ENCODE results near the gene BAAT. TPM values are rescaled to one million over a fixed set of nuclear protein-coding genes. Genes with fewer than 3 reads are reported as not detected.

The BAAT gene
- total RNA-seq, 1 experiment from 2014 or later, result 0.17 TPM

DNA sequence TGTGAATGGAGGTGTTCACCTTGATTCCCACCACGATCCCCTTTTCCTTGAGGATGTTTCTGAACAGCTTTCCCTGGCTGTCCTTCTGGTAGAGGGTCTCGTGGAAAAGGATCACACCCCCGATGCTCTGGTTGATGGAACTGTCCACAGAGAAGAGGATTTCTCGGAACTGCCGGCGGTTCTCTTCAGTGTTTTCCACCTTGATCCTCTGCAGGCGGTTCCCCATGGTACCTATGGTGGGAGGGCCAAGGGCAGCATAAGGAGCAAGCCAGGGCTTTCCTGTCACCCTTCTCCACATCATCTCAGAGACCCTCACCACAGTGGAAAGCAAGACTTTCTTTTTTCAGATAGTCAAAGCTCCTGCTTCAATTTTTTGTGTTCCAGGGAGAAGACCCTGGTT is 44.9 kb upstream of the BAAT start:
- ATAC-seq (no peak), DNase-seq (ENCODE audit: low spot score) (no peak)
- Mint-ChIP-seq H3K27ac (no peak overlapping the region), H3K36me3 (no peaks in the 10 kb centered on the region), H3K4me1 (peaks cover 3% of the 10 kb centered on the region; the same call in 1 of the 2 replicates), H3K9me3 (no peaks in the 10 kb centered on the region), H3K27me3 (ENCODE audit: low read depth) (peaks cover 5% of the 10 kb centered on the region), H3K4me3 (no peak overlapping the region)
- ChIA-PET POLR2A (no interaction called here), CTCF (interaction anchor here (0.7 to 1.2 kb wide), 2 partner anchors 16 to 20 kb away, joined by 3 read pairs; no protein-coding TSS in a partner anchor)
- TF ChIP-seq MYBL2 (CRISPR knock-in tag; IDR thresholded peaks at IDR 0.05) (no peak), KAT7 (CRISPR knock-in tag; IDR thresholded peaks at IDR 0.05; ENCODE audit: borderline replicate concordance) (no peak), SMAD4 (CRISPR knock-in tag; IDR thresholded peaks at IDR 0.05) (no peak)
- TF ChIP-seq, protein P1, sequence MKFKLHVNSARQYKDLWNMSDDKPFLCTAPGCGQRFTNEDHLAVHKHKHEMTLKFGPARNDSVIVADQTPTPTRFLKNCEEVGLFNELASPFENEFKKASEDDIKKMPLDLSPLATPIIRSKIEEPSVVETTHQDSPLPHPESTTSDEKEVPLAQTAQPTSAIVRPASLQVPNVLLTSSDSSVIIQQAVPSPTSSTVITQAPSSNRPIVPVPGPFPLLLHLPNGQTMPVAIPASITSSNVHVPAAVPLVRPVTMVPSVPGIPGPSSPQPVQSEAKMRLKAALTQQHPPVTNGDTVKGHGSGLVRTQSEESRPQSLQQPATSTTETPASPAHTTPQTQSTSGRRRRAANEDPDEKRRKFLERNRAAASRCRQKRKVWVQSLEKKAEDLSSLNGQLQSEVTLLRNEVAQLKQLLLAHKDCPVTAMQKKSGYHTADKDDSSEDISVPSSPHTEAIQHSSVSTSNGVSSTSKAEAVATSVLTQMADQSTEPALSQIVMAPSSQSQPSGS (CRISPR knock-in tag; IDR thresholded peaks at IDR 0.05; ENCODE audit: borderline replicate concordance, low read depth), result no peak
- TF ChIP-seq, protein P2, sequence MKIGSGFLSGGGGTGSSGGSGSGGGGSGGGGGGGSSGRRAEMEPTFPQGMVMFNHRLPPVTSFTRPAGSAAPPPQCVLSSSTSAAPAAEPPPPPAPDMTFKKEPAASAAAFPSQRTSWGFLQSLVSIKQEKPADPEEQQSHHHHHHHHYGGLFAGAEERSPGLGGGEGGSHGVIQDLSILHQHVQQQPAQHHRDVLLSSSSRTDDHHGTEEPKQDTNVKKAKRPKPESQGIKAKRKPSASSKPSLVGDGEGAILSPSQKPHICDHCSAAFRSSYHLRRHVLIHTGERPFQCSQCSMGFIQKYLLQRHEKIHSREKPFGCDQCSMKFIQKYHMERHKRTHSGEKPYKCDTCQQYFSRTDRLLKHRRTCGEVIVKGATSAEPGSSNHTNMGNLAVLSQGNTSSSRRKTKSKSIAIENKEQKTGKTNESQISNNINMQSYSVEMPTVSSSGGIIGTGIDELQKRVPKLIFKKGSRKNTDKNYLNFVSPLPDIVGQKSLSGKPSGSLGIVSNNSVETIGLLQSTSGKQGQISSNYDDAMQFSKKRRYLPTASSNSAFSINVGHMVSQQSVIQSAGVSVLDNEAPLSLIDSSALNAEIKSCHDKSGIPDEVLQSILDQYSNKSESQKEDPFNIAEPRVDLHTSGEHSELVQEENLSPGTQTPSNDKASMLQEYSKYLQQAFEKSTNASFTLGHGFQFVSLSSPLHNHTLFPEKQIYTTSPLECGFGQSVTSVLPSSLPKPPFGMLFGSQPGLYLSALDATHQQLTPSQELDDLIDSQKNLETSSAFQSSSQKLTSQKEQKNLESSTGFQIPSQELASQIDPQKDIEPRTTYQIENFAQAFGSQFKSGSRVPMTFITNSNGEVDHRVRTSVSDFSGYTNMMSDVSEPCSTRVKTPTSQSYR (CRISPR knock-in tag; IDR thresholded peaks at IDR 0.05), result no peak
- TF ChIP-seq, protein P3, sequence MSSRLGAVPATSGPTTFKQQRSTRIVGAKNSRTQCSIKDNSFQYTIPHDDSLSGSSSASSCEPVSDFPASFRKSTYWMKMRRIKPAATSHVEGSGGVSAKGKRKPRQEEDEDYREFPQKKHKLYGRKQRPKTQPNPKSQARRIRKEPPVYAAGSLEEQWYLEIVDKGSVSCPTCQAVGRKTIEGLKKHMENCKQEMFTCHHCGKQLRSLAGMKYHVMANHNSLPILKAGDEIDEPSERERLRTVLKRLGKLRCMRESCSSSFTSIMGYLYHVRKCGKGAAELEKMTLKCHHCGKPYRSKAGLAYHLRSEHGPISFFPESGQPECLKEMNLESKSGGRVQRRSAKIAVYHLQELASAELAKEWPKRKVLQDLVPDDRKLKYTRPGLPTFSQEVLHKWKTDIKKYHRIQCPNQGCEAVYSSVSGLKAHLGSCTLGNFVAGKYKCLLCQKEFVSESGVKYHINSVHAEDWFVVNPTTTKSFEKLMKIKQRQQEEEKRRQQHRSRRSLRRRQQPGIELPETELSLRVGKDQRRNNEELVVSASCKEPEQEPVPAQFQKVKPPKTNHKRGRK (CRISPR knock-in tag; IDR thresholded peaks at IDR 0.05; ENCODE audit: borderline replicate concordance), result no peak

DNA sequence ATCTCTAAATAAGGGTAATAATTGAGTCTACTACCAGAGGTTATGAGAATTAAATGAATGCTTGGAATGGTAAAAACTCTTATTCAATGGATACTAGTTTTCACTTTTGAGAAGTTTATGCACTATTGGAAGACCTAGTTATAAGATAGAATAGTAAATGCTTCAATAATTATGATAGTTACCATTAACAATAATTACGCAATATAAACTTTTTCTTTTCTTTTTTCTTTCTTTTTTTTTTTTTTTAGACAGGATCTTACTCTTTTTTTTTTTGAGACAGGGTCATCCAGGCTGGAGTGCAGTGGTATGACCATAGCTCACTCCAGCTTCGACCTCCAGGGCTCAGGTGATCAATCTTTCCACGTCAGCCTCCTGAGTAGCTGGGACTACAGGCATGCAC is 44.1 kb upstream of the BAAT start:
- DNase-seq (ENCODE audit: low spot score) (no peak), ATAC-seq (no peak)
- ChIA-PET POLR2A (no interaction called here), CTCF (interaction anchor here (0.6 to 1.2 kb wide), 3 partner anchors 12 to 20 kb away, joined by 3 read pairs; no protein-coding TSS in a partner anchor)
- peaks cover 5% of the 10 kb centered on the region for H3K27me3 Mint-ChIP-seq (ENCODE audit: low read depth)
- no peak overlapping the region for H3K4me3 Mint-ChIP-seq
- no peaks in the 10 kb centered on the region for H3K36me3 Mint-ChIP-seq
- peaks cover 3% of the 10 kb centered on the region; the same call in 1 of the 2 replicates for H3K4me1 Mint-ChIP-seq
- no peak overlapping the region for H3K27ac Mint-ChIP-seq
- no peaks in the 10 kb centered on the region for H3K9me3 Mint-ChIP-seq
- TF ChIP-seq FOXP1 (CRISPR knock-in tag; IDR thresholded peaks at IDR 0.05; ENCODE audit: borderline replicate concordance), result no peak
- TF ChIP-seq EMX1 (CRISPR knock-in tag; IDR thresholded peaks at IDR 0.05), result no peak
- TF ChIP-seq GTF2I (CRISPR knock-in tag; conservative IDR thresholded peaks at IDR 0.05), result no peak
- TF ChIP-seq NR3C1 (CRISPR knock-in tag; conservative IDR thresholded peaks at IDR 0.05; ENCODE audit: low read depth), result no peak
- TF ChIP-seq ZNF219 (CRISPR knock-in tag; IDR thresholded peaks at IDR 0.05; ENCODE audit: borderline replicate concordance), result no peak
- TF ChIP-seq, protein P4, sequence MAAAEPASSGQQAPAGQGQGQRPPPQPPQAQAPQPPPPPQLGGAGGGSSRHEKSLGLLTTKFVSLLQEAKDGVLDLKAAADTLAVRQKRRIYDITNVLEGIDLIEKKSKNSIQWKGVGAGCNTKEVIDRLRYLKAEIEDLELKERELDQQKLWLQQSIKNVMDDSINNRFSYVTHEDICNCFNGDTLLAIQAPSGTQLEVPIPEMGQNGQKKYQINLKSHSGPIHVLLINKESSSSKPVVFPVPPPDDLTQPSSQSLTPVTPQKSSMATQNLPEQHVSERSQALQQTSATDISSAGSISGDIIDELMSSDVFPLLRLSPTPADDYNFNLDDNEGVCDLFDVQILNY (CRISPR knock-in tag; IDR thresholded peaks at IDR 0.05), result no peak

DNA sequence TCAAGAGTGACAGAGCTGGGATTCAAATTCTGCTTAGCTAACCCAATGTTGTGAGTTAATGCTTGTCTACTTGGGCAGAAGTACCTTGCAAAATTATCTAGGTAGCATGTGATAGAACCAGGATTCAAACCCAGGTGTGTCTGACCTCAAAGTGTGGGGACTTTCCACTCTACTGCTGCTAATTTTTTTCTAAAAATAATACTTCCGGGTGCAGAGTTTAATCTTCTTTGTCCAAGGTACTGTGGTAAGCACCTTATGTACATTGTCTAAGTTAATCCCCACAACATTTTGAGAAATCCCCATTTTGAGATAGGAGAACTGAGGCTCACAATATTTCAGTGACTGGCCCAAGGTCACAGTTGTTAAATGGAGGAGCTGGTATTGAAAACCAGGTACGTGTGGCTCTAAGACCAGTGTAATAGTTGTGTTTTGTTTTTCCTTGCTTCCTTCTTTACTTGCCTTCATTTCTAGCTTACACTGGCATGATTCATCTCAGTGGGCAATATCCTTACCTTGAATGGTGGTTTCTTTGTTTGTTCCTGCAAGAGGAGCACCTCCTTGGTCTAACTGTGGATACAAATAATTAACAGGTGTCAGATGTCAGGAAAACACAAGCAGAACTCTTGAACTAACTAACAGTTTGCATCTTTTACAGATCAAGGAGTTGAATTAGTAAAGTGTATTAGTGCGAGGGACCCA is 43.3 kb upstream of the BAAT start:
- H3K4me1 Mint-ChIP-seq, result peaks cover 3% of the 10 kb centered on the region; the same call in 1 of the 2 replicates
- no peak for ATAC-seq
- no peaks in the 10 kb centered on the region for H3K36me3 Mint-ChIP-seq
- peaks cover 5% of the 10 kb centered on the region for H3K27me3 Mint-ChIP-seq (ENCODE audit: low read depth)
- H3K27ac Mint-ChIP-seq, result no peak overlapping the region
- CTCF ChIA-PET, result no interaction called here
- no peak overlapping the region for H3K4me3 Mint-ChIP-seq
- H3K9me3 Mint-ChIP-seq, result no peaks in the 10 kb centered on the region
- DNase-seq (ENCODE audit: low spot score), result no peak
- TF ChIP-seq TCF7 (CRISPR knock-in tag; IDR thresholded peaks at IDR 0.05; ENCODE audit: low read depth) (no peak), GABPB1 (CRISPR knock-in tag; IDR thresholded peaks at IDR 0.05) (no peak), ZNF416 (CRISPR knock-in tag; IDR thresholded peaks at IDR 0.05) (no peak), OVOL2 (CRISPR knock-in tag; IDR thresholded peaks at IDR 0.05; ENCODE audit: borderline replicate concordance) (no peak)
- TF ChIP-seq, protein P5, sequence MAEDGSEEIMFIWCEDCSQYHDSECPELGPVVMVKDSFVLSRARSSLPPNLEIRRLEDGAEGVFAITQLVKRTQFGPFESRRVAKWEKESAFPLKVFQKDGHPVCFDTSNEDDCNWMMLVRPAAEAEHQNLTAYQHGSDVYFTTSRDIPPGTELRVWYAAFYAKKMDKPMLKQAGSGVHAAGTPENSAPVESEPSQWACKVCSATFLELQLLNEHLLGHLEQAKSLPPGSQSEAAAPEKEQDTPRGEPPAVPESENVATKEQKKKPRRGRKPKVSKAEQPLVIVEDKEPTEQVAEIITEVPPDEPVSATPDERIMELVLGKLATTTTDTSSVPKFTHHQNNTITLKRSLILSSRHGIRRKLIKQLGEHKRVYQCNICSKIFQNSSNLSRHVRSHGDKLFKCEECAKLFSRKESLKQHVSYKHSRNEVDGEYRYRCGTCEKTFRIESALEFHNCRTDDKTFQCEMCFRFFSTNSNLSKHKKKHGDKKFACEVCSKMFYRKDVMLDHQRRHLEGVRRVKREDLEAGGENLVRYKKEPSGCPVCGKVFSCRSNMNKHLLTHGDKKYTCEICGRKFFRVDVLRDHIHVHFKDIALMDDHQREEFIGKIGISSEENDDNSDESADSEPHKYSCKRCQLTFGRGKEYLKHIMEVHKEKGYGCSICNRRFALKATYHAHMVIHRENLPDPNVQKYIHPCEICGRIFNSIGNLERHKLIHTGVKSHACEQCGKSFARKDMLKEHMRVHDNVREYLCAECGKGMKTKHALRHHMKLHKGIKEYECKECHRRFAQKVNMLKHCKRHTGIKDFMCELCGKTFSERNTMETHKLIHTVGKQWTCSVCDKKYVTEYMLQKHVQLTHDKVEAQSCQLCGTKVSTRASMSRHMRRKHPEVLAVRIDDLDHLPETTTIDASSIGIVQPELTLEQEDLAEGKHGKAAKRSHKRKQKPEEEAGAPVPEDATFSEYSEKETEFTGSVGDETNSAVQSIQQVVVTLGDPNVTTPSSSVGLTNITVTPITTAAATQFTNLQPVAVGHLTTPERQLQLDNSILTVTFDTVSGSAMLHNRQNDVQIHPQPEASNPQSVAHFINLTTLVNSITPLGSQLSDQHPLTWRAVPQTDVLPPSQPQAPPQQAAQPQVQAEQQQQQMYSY (CRISPR knock-in tag; IDR thresholded peaks at IDR 0.05), result no peak
- POLR2A ChIA-PET, result interaction anchor here (0.7 kb wide), 1 partner anchor 18 kb away, joined by 3 read pairs; no protein-coding TSS in a partner anchor

Measured in WTC11 (cell line).